HepG2 (cell line): ENCODE measurements around the gene RPLP2. TPM values are rescaled to one million over a fixed set of nuclear protein-coding genes. Genes with fewer than 3 reads are reported as not detected.

Experiments used
- ADNP ChIP-seq: sonication (generic); formaldehyde crosslinking; IDR thresholded peaks from 2 replicates; pipeline ENCODE4 v1.4.0; 2020; ENCODE audit warnings: missing genetic modification reagents
- HOXA5 ChIP-seq: sonication (generic); formaldehyde crosslinking; IDR thresholded peaks from 2 replicates; pipeline ENCODE4 v1.4.0; 2020; ENCODE audit warnings: missing genetic modification reagents
- IRF2 ChIP-seq: IDR thresholded peaks from 2 replicates; pipeline ENCODE4 v1.6.1; 2018; ENCODE audit warnings: missing genetic modification reagents, missing compliant biosample characterization
- KDM5A ChIP-seq: fragments of 200-600 bp; sonication (generic); IDR thresholded peaks from 2 replicates; pipeline ENCODE4 v1.7.0; 2018; ENCODE audit warnings: antibody characterized with exemption, mild to moderate bottlenecking, low read length, borderline replicate concordance
- NFE2L1 ChIP-seq: sonication (generic); formaldehyde crosslinking; IDR thresholded peaks from 2 replicates; pipeline ENCODE4 v1.4.0; 2020; ENCODE audit warnings: missing genetic modification reagents, mild to moderate bottlenecking, borderline replicate concordance
- NFYB ChIP-seq: sonication (generic); formaldehyde crosslinking; IDR thresholded peaks from 2 replicates; pipeline ENCODE4 v1.4.0; 2020; ENCODE audit warnings: missing genetic modification reagents
- NR2C2 ChIP-seq: sonication (generic); formaldehyde crosslinking; IDR thresholded peaks from 2 replicates; pipeline ENCODE4 v1.4.0; 2020; ENCODE audit warnings: missing genetic modification reagents, mild to moderate bottlenecking, moderate library complexity, borderline replicate concordance
- PBX2 ChIP-seq: IDR thresholded peaks from 2 replicates; pipeline ENCODE4 v1.6.1; 2016; ENCODE audit warnings: control low read depth
- SIN3B ChIP-seq: fragments of 150-350 bp; IDR thresholded peaks from 2 replicates; pipeline ENCODE4 v1.6.1; 2014; ENCODE audit warnings: low read length
- SMAD1 ChIP-seq: sonication (generic); formaldehyde crosslinking; IDR thresholded peaks from 2 replicates; pipeline ENCODE4 v1.4.0; 2020; ENCODE audit warnings: missing genetic modification reagents, low read depth, mild to moderate bottlenecking, borderline replicate concordance
- TARDBP ChIP-seq: sonication (generic); formaldehyde crosslinking; IDR thresholded peaks from 2 replicates; pipeline ENCODE4 v1.8.0; 2022; ENCODE audit warnings: mild to moderate bottlenecking, missing genetic modification reagents
- U2AF1 ChIP-seq: fragments of 200-400 bp; formaldehyde crosslinking; optimal IDR thresholded peaks from 2 replicates; pipeline ENCODE3; 2017; ENCODE audit warnings: mild to moderate bottlenecking, low read depth, low read length
- ZNF160 ChIP-seq: sonication (generic); formaldehyde crosslinking; IDR thresholded peaks from 2 replicates; pipeline ENCODE4 v1.8.0; 2022; ENCODE audit warnings: mild to moderate bottlenecking, inconsistent platforms, missing genetic modification reagents
- ZNF180 ChIP-seq: sonication (generic); formaldehyde crosslinking; IDR thresholded peaks from 2 replicates; pipeline ENCODE4 v1.4.0; 2020; ENCODE audit warnings: low read depth, missing genetic modification reagents, borderline replicate concordance
- ZNF205 ChIP-seq: IDR thresholded peaks from 2 replicates; pipeline ENCODE4 v1.6.1; 2018; ENCODE audit warnings: missing biosample characterization, missing genetic modification reagents
- ZNF282 ChIP-seq: fragments of 450-650 bp; IDR thresholded peaks from 2 replicates; pipeline ENCODE4 v1.6.1; 2018; ENCODE audit not compliant: partially characterized antibody
- ZNF354B ChIP-seq: sonication (generic); formaldehyde crosslinking; IDR thresholded peaks from 2 replicates; pipeline ENCODE4 v1.8.0; 2022; ENCODE audit warnings: mild to moderate bottlenecking, missing genetic modification reagents
- ZNF431 ChIP-seq: sonication (generic); formaldehyde crosslinking; IDR thresholded peaks from 2 replicates; pipeline ENCODE4 v1.9.0; 2022; ENCODE audit warnings: missing genetic modification reagents, low read depth, mild to moderate bottlenecking, borderline replicate concordance
- ZNF788 ChIP-seq: sonication (generic); formaldehyde crosslinking; IDR thresholded peaks from 2 replicates; pipeline ENCODE4 v1.5.0; 2020; ENCODE audit warnings: mild to moderate bottlenecking, missing genetic modification reagents, borderline replicate concordance
- polyA plus RNA-seq, 8 experiments: library from polyadenylated mRNA; depleted of rRNA in 3 of 8; stranded (reverse) in 7 of 8; unstranded in 1 of 8; fragments of >200 nt; fragmentation: Illumina TruSeq in 4 of 8; extraction: Trizol in 4 of 8; gene quantifications; 2 replicates each; pipeline versions ENCODE4 v1.2.1 to v1.2.3, GENCODE V29; 2011 to 2016; ENCODE audit warnings: low read depth in 4 of 8, missing spikeins in 1 of 8, mixed read lengths in 1 of 8; ENCODE audit not compliant: insufficient read depth in 1 of 8
- total RNA-seq, 5 experiments: library from RNA; depleted of rRNA; stranded (reverse); fragments of >200 nt; fragmentation: Illumina TruSeq; extraction: Trizol; gene quantifications; 2 replicates each; pipeline ENCODE4 v1.2.3, GENCODE V29; 2016; ENCODE audit warnings: low read depth in 1 of 5
- TF ChIP-seq, protein P1 (sequence below): sonication (generic); formaldehyde crosslinking; IDR thresholded peaks from 2 replicates; pipeline ENCODE4 v1.5.0; 2020; ENCODE audit warnings: missing genetic modification reagents
- TF ChIP-seq, protein P2 (sequence below): IDR thresholded peaks from 2 replicates; pipeline ENCODE4 v1.6.1; 2018; ENCODE audit warnings: missing genetic modification reagents, mild to moderate bottlenecking, missing compliant biosample characterization
- TF ChIP-seq, protein P3 (sequence below): conservative IDR thresholded peaks from 2 replicates; pipeline ENCODE4 v1.6.1; 2018; ENCODE audit warnings: missing genetic modification reagents
- TF ChIP-seq, protein P4 (sequence below): sonication (generic); formaldehyde crosslinking; IDR thresholded peaks from 2 replicates; pipeline ENCODE4 v1.5.1; 2020; ENCODE audit warnings: mild to moderate bottlenecking, moderate library complexity, missing genetic modification reagents

The RPLP2 gene
- total and polyA plus RNA-seq, 2 of the 13 experiments (the other 11 are each of a cell fraction or from before 2014, with no cell fraction given), result 978 to 2,106 TPM

DNA sequence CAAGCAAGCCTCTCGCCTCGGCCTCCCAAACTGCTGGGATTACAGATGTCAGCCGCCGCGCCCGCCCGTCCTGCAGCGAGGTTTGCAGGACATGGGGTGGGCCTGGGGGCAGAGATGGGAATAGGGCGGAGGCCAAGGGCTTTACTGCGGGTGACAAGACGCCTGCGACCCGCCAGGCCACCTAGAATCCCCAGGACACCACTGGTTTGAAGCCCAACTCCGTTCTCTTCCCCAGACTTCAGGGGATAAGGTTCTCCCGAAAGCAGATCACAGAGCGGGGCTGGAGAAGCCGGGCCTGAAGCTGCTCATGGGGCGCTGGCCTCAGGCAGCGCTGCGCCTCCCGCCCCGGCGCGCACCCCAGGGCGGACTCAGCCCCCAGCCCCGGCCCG is 32.2 kb downstream of the RPLP2 start (continued):
- TF ChIP-seq, protein P1, sequence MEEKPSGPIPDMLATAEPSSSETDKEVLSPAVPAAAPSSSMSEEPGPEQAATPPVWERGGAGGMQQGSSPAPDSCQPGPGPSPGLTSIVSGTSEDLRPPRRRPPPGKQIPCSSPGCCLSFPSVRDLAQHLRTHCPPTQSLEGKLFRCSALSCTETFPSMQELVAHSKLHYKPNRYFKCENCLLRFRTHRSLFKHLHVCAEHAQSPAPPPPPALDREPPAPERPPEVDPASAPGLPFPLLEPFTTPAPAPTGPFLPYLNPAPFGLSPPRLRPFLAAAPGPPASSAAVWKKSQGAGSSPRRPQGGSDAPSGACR, result no peak
- TF ChIP-seq PBX2 (CRISPR knock-in tag), result no peak
- no peak for TF ChIP-seq IRF2 (CRISPR knock-in tag)
- TF ChIP-seq U2AF1, result no peak
- TF ChIP-seq NFE2L1 (CRISPR knock-in tag), result no peak
- TF ChIP-seq HOXA5, result 0 out of 2 replicates have a peak, but pooled peaks have one; percentile 8
- TF ChIP-seq TARDBP (CRISPR knock-in tag), result no peak
- TF ChIP-seq KDM5A, result no peak
- TF ChIP-seq ZNF205 (CRISPR knock-in tag), result no peak
- peak; percentile 83; the same call in 1 of the 2 replicates for TF ChIP-seq ZNF180 (CRISPR knock-in tag)
- TF ChIP-seq, protein P2, sequence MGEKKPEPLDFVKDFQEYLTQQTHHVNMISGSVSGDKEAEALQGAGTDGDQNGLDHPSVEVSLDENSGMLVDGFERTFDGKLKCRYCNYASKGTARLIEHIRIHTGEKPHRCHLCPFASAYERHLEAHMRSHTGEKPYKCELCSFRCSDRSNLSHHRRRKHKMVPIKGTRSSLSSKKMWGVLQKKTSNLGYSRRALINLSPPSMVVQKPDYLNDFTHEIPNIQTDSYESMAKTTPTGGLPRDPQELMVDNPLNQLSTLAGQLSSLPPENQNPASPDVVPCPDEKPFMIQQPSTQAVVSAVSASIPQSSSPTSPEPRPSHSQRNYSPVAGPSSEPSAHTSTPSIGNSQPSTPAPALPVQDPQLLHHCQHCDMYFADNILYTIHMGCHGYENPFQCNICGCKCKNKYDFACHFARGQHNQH (CRISPR knock-in tag), result no peak
- TF ChIP-seq, protein P3, sequence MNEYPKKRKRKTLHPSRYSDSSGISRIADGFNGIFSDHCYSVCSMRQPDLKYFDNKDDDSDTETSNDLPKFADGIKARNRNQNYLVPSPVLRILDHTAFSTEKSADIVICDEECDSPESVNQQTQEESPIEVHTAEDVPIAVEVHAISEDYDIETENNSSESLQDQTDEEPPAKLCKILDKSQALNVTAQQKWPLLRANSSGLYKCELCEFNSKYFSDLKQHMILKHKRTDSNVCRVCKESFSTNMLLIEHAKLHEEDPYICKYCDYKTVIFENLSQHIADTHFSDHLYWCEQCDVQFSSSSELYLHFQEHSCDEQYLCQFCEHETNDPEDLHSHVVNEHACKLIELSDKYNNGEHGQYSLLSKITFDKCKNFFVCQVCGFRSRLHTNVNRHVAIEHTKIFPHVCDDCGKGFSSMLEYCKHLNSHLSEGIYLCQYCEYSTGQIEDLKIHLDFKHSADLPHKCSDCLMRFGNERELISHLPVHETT (CRISPR knock-in tag), result no peak
- TF ChIP-seq ZNF282, result no peak
- TF ChIP-seq NFYB (CRISPR knock-in tag), result no peak
- no peak for TF ChIP-seq ZNF431
- TF ChIP-seq SIN3B, result no peak
- TF ChIP-seq NR2C2 (CRISPR knock-in tag), result no peak; the same call in 1 of the 2 replicates
- 0 out of 2 replicates have a peak, but pooled peaks have one; percentile 30 for TF ChIP-seq ZNF160 (CRISPR knock-in tag)
- TF ChIP-seq, protein P4, sequence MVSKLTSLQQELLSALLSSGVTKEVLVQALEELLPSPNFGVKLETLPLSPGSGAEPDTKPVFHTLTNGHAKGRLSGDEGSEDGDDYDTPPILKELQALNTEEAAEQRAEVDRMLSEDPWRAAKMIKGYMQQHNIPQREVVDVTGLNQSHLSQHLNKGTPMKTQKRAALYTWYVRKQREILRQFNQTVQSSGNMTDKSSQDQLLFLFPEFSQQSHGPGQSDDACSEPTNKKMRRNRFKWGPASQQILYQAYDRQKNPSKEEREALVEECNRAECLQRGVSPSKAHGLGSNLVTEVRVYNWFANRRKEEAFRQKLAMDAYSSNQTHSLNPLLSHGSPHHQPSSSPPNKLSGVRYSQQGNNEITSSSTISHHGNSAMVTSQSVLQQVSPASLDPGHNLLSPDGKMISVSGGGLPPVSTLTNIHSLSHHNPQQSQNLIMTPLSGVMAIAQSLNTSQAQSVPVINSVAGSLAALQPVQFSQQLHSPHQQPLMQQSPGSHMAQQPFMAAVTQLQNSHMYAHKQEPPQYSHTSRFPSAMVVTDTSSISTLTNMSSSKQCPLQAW, result no peak; the same call in 1 of the 2 replicates
- no peak for TF ChIP-seq ZNF354B (CRISPR knock-in tag)
- no peak for TF ChIP-seq ADNP
- TF ChIP-seq ZNF788, result no peak
- TF ChIP-seq SMAD1 (CRISPR knock-in tag), result no peak
